Fibroblast of villous mesenchyme (primary cell): Measurements from ENCODE around the gene MEPCE. TPM values are rescaled to one million over a fixed set of nuclear protein-coding genes. Genes with fewer than 3 reads are reported as not detected.
A peak's percentile ranks its signal among the peaks of the same experiment; 100 is the strongest.
"Not testable (repeated sequence)": the region's sequence is repeated elsewhere in the genome, so short reads cannot be mapped to it uniquely, and the experiment has no call there.

Experiments used
- DNase-seq: peaks from one replicate; pipeline ENCODE4 v3.0.0-alpha.2; 2010; ENCODE audit warnings: low read depth
- H3K4me3 ChIP-seq: 2 replicates; pipeline ENCODE4 v1.5.1; 2011; ENCODE audit warnings: low read depth, mild to moderate bottlenecking, low read length
- CTCF ChIP-seq: IDR thresholded peaks from 2 replicates; pipeline ENCODE4 v1.5.1; 2012; ENCODE audit warnings: low read depth, mild to moderate bottlenecking, low read length; ENCODE audit not compliant: insufficient read depth
- total RNA-seq: library from RNA; depleted of rRNA; stranded (reverse); fragments of >200 nt; gene quantifications from 2 replicates; pipeline ENCODE4 v1.2.3, GENCODE V29; 2012

The MEPCE gene
- total RNA-seq, 1 donor, result 29.4 TPM

DNA sequence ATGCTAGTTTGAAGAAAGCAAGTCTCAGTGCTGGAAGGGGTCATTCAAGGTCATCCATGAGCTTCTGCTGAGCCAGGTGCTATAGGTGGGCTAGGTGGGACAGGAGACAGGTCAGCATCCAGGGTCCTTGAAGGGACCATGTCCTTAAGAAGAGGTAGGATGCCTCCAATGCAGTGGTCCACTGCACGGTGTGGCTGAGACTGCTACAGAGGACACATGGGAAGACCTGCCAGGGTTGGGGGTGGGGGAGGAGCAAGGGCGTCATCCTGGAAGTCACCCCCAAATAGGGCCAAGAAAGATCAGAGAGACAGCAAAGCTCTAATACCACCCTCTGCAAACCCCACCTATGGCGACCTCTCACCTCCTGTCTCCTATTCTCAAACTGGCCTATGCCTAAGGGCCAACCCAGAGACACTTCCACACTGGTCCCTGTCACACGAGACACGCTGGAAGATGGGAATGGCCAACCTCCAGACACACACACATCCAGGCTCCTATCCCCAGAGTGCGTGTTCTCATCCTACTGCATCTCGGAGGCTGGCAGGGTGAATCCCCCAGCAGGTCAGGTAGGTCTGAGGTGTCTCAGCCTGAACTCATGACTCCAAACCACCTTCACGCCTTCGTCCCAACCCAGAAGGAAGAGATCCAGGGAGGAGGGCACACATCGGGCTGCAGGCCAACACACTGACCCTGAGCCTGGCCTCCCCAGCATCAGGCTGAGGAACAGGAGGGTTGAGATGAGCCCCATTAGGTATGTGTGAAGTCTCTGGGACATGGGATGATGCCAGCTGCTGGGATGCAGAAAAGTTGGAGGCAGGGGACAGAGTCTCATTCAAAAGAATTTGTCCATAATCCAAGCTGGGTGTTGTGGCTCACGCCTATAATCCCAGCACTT is 12.3 kb downstream of the MEPCE start:
- TF ChIP-seq CTCF, result no peak
- DNase-seq, result no peak
- H3K4me3 ChIP-seq, result no peak overlapping the region

DNA sequence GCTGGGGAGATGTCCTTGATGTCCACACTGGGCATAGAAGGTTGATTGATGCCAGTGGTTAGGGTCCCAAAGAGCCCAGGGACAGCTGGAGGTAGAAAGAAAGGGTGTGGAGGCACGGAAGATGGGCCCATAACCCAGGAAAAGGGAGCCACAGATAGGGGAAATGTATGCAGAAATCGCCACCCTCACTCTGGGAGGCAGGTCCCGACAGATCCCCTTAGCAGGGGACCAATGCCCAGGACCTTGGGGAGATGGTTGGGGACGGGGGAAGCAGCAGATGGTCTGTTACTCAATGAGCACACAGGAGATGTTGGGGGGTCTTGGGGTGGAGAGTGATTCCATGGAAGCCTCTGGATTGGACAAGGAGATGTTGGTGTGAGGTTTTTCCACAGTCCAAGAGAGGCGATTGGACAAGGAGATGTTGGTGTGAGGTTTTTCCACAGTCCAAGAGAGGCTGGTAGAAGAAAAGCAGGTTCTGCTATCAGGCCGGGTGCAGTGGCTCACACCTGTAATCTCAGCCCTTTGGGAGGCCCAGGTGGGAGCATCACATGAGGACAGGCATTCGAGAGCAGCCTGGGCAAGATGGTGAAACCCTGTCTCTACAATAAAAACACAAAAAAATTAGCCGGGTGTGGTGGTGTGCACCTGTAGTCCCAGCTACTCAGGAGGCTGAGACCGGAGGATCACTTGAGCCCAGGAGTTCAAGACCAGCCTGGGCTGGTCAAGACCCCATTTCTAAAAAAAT is 13.6 kb downstream of the MEPCE start:
- no peak for TF ChIP-seq CTCF
- no peak for DNase-seq
- H3K4me3 ChIP-seq, result no peak overlapping the region

GRCh38 chr7:100444311-100445278 is 15.0 kb downstream of the MEPCE start:
- no peak for TF ChIP-seq CTCF
- no peak overlapping the region for H3K4me3 ChIP-seq
- DNase-seq, result peak; percentile 58

- H3K4me3 ChIP-seq, result no peak overlapping the region
- peak; percentile 39 for DNase-seq
- no peak for TF ChIP-seq CTCF
Measured at GRCh38 chr7:100446040-100446439, 16.4 kb downstream of the MEPCE start.

GRCh38 chr7:100447363-100447762 is 17.7 kb downstream of the MEPCE start:
- H3K4me3 ChIP-seq, DNase-seq: not testable (repeated sequence)

GRCh38 chr7:100449190-100449795 is 19.7 kb downstream of the MEPCE start:
- no peak overlapping the region for H3K4me3 ChIP-seq
- no peak for TF ChIP-seq CTCF

More at GRCh38 chr7:100449190-100449795, 19.7 kb downstream of the MEPCE start:
- peak; percentile 44 for DNase-seq
